GM12878 (cell line): ENCODE measurements around the gene INSRR. TPM values are rescaled to one million over a fixed set of nuclear protein-coding genes. Genes with fewer than 3 reads are reported as not detected.

Experiments
- ATAC-seq: fragments of 200-7000 bp; cut with Tn5 transposase; 3 replicates; pipeline ENCODE4 v1.9.1; 2020; ENCODE audit warnings: mild to moderate bottlenecking, moderate library complexity
- BruUV-seq: library from RNA; stranded (reverse); fragments of 400-500 nt; replicated peaks from 2 replicates; lab custom pipeline; 2021; lab: Mats Ljungman, UMichigan
- CTCF ChIA-PET: fragments of 300-600 bp; sonication (Branson Sonifier 250); formaldehyde crosslinking; extraction: SDS; loops from one replicate; lab custom pipeline; 2021; ENCODE audit warnings: inconsistent platforms; lab: Yijun Ruan, JAX
- POLR2A ChIA-PET: fragments of 350-600 bp; formaldehyde crosslinking; extraction: SDS; loops from one replicate; lab custom pipeline; 2021; ENCODE audit warnings: inconsistent platforms; lab: Charles Lee
- RAD21 ChIA-PET: fragments of 300-600 bp; sonication (Branson Sonifier 250); formaldehyde crosslinking; loops from one replicate; lab custom pipeline; 2023; ENCODE audit warnings: antibody characterized with exemption; ENCODE audit not compliant: unreplicated experiment; lab: Charles Lee
- SMC1A ChIA-PET: fragments of 300-600 bp; sonication (Branson Sonifier 250); formaldehyde crosslinking; loops from one replicate; lab custom pipeline; 2023; ENCODE audit not compliant: unreplicated experiment, uncharacterized antibody; lab: Charles Lee
- DNase-seq: peaks from one replicate; pipeline ENCODE4 v3.0.0-alpha.2; 2011; ENCODE audit warnings: low read depth, low spot score
- FAIRE-seq: peaks from 3 replicates; lab custom pipeline; 2011; peaks lifted over from hg19 to GRCh38; lab: Jason Lieb, UNC
- H2AFZ ChIP-seq: 2 replicates; pipeline ENCODE4 v1.6.0; 2011; ENCODE audit warnings: low read depth, low read length, control low read depth; ENCODE audit not compliant: control insufficient read depth
- H3K27ac ChIP-seq: 2 replicates; pipeline ENCODE4 v1.5.1; 2011; ENCODE audit warnings: control low read depth; ENCODE audit not compliant: control insufficient read depth, insufficient read depth
- H3K27me3 ChIP-seq, 2 experiments: replicated peaks in 1 of 2; 2 replicates each; pipeline versions ENCODE4 v1.6.0 to v1.6.1; 2011; ENCODE audit warnings: low read length in 1 of 2; ENCODE audit not compliant: control insufficient read depth in 2 of 2, insufficient read depth in 2 of 2
- H3K36me3 ChIP-seq, 2 experiments: 2 replicates each; pipeline ENCODE4 v1.5.1; 2011; ENCODE audit warnings: low read length in 1 of 2; ENCODE audit not compliant: control insufficient read depth in 2 of 2, insufficient read depth in 2 of 2
- H3K4me1 ChIP-seq: 2 replicates; pipeline ENCODE4 v1.6.1; 2011; ENCODE audit warnings: mild to moderate bottlenecking, low read length, moderate library complexity, mixed read lengths; ENCODE audit not compliant: control insufficient read depth, insufficient read depth
- H3K4me2 ChIP-seq: 2 replicates; pipeline ENCODE4 v1.6.0; 2011; ENCODE audit warnings: control low read depth; ENCODE audit not compliant: control insufficient read depth, insufficient read depth
- H3K4me3 ChIP-seq: fragments of 200-600 bp; sonication (generic); 2 replicates; pipeline ENCODE4 v1.5.1; 2016
- H3K79me2 ChIP-seq: 2 replicates; pipeline ENCODE4 v1.6.0; 2011; ENCODE audit warnings: low read length; ENCODE audit not compliant: control insufficient read depth, insufficient read depth
- H3K9ac ChIP-seq: 2 replicates; pipeline ENCODE4 v1.8.0; 2011; ENCODE audit warnings: low read length, control low read depth, mixed read lengths; ENCODE audit not compliant: control insufficient read depth, insufficient read depth
- H3K9me3 ChIP-seq: replicated peaks from 3 replicates; pipeline ENCODE4 v1.5.1; 2011; ENCODE audit warnings: mild to moderate bottlenecking, low read length; ENCODE audit not compliant: control insufficient read depth, insufficient read depth
- H4K20me1 ChIP-seq: 2 replicates; pipeline ENCODE4 v1.6.0; 2011; ENCODE audit not compliant: control insufficient read depth, insufficient read depth
- ASH2L ChIP-seq: fragments of 300-600, 200-600 bp; sonication (generic); IDR thresholded peaks from 2 replicates; pipeline ENCODE4 v1.6.1; 2017; ENCODE audit warnings: low read depth, mild to moderate bottlenecking, borderline replicate concordance
- BRCA1 ChIP-seq: IDR thresholded peaks from 2 replicates; pipeline ENCODE4 v1.6.1; 2011; ENCODE audit warnings: low read depth, low read length, improper control_type of control experiment
- EED ChIP-seq: sonication (generic); IDR thresholded peaks from 2 replicates; pipeline ENCODE4 v1.6.1; 2016; ENCODE audit warnings: antibody characterized with exemption, low read depth
- GABPA ChIP-seq: IDR thresholded peaks from 2 replicates; pipeline ENCODE4 v1.6.1; 2014; ENCODE audit warnings: antibody characterized with exemption, low read depth, mild to moderate bottlenecking, inconsistent platforms
- IKZF2 ChIP-seq, 2 experiments: fragments of 450-650 bp; IDR thresholded peaks; 2 replicates each; pipeline ENCODE4 v1.6.1; 2017; ENCODE audit warnings: mild to moderate bottlenecking in 2 of 2, moderate library complexity in 2 of 2
- JUND ChIP-seq: IDR thresholded peaks from 2 replicates; pipeline ENCODE4 v1.6.1; 2012; ENCODE audit warnings: low read depth, mild to moderate bottlenecking, low read length, improper control_type of control experiment, moderate library complexity
- MXI1 ChIP-seq: fragments of 150-350 bp; IDR thresholded peaks from 2 replicates; pipeline ENCODE4 v1.6.1; 2011; ENCODE audit warnings: low read depth, mild to moderate bottlenecking, inconsistent platforms, low read length, improper control_type of control experiment
- NFIC ChIP-seq: IDR thresholded peaks from 2 replicates; pipeline ENCODE4 v1.6.1; 2012; ENCODE audit warnings: low read depth, mild to moderate bottlenecking, inconsistent platforms, low read length, moderate library complexity
- RELA ChIP-seq: fragments of 450-650 bp; IDR thresholded peaks from 2 replicates; pipeline ENCODE4 v1.8.0; 2014; ENCODE audit warnings: borderline replicate concordance; ENCODE audit not compliant: partially characterized antibody
- SREBF2 ChIP-seq: IDR thresholded peaks from 2 replicates; pipeline ENCODE4 v1.6.1; 2012; ENCODE audit warnings: mild to moderate bottlenecking, low read length
- WGBS: methylation state at CpG from one replicate; pipeline ENCODE4 v1.1.6; 2016; ENCODE audit warnings: low lambda C conversion rate; ENCODE audit not compliant: insufficient replicate concordance, insufficient coverage; ENCODE audit errors: missing lambda C conversion rate; 5-methylcytosine and 5-hydroxymethylcytosine counted together
- in situ Hi-C: fragments of 300-500 bp; cut with MboI; formaldehyde crosslinking; loops from 9 replicates; pipeline ENCODE4 v1.14.3; 2018; ENCODE audit warnings: mixed read lengths
- intact Hi-C: fragments of 100-400 bp; cut with micrococcal nuclease; formaldehyde crosslinking; loops from one replicate; pipeline ENCODE4 v1.14.2; 2022; ENCODE audit not compliant: unreplicated experiment
- polyA plus RNA-seq, 11 experiments: library from polyadenylated mRNA; depleted of rRNA in 4 of 11; unstranded in 6 of 11; stranded (reverse) in 5 of 11; fragments of >200 nt; fragmentation: Nextera tagmentation in 4 of 11; fragmentation: Illumina TruSeq in 1 of 11; extraction: Ambion mirVana in 4 of 11; extraction: Trizol in 1 of 11; gene quantifications; 1 replicate in 1 of 11; 2 replicates in 10 of 11; pipeline versions ENCODE4 v1.2.1 to v1.2.3, GENCODE V29; 2011 to 2016; ENCODE audit warnings: inconsistent platforms in 2 of 11, missing spikeins in 2 of 11, low read depth in 1 of 11
- total RNA-seq, 4 experiments: library from RNA; depleted of rRNA in 3 of 4; stranded (reverse); fragments of >200 nt in 3 of 4; fragmentation: Illumina TruSeq in 1 of 4; extraction: Trizol in 1 of 4; gene quantifications; 2 replicates each; pipeline versions ENCODE4 v1.2.1 to v1.2.3, GENCODE V29; 2013 to 2021
- TF ChIP-seq, protein P1 (sequence below): IDR thresholded peaks from 2 replicates; pipeline ENCODE4 v1.6.1; 2011; ENCODE audit warnings: mild to moderate bottlenecking, low read depth, low read length, moderate library complexity; ENCODE audit not compliant: insufficient replicate concordance

Gene INSRR
- total and polyA plus RNA-seq, 10 of the 15 experiments (the other 5 are each of a cell fraction or from before 2014, with no cell fraction given) = 0.01 TPM; not detected in 9

DNA sequence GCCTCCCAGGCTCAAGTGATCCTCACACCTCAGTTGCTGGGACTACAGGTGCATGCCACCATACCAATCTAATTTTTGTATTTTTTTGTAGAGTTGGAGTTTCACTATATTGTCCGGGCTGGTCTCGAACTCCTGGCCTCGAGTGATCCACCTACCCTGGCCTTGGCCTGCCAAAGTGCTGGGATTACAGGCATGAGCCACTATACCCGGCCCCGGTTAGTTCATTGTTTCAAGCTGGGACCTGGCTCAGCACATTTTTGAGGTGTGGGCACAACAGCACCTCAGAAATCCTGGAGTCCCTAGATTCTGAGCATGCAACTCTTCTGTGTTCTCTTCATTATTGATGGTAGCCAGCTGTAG lies 63.6 kb downstream of the INSRR start:
- H3K9me3 ChIP-seq = no peaks in the 10 kb centered on the region
- ChIA-PET CTCF (interaction anchor here (1.0 to 13.1 kb wide), 13 partner anchors 10 to 106 kb away, joined by 3 to 206 read pairs (median 29); partner anchors contain the start of genes INSRR, ISG20L2, METTL25B and NTRK1), SMC1A (interaction anchor here (0.7 to 5.7 kb wide), 7 partner anchors 12 to 106 kb away, joined by 3 to 60 read pairs (median 4); partner anchors contain the start of genes INSRR, ISG20L2, METTL25B and NTRK1), POLR2A (interaction anchor here (0.7 to 0.8 kb wide), 2 partner anchors 67 to 69 kb away, joined by 3 to 5 read pairs; no protein-coding TSS in a partner anchor), RAD21 (interaction anchor here (6.1 to 11.9 kb wide), 2 partner anchors 65 to 68 kb away, joined by 42 to 115 read pairs; partner anchors contain the start of genes INSRR, ISG20L2, METTL25B and NTRK1)
- TF ChIP-seq NFIC = no peak
- TF ChIP-seq SREBF2 = no peak
- no peak for TF ChIP-seq RELA
- no peak for TF ChIP-seq GABPA
- TF ChIP-seq, protein P1, sequence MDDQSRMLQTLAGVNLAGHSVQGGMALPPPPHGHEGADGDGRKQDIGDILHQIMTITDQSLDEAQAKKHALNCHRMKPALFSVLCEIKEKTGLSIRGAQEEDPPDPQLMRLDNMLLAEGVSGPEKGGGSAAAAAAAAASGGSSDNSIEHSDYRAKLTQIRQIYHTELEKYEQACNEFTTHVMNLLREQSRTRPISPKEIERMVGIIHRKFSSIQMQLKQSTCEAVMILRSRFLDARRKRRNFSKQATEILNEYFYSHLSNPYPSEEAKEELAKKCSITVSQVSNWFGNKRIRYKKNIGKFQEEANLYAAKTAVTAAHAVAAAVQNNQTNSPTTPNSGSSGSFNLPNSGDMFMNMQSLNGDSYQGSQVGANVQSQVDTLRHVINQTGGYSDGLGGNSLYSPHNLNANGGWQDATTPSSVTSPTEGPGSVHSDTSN = no peak
- no peak for TF ChIP-seq IKZF2 (IDR thresholded peaks at IDR 0.05)
- no peak for TF ChIP-seq JUND
- TF ChIP-seq ASH2L = no peak
- TF ChIP-seq MXI1 = no peak
- TF ChIP-seq EED = no peak
- no peak for TF ChIP-seq BRCA1
- no peak overlapping the region for H3K4me3 ChIP-seq
- FAIRE-seq (no peak), ATAC-seq (no peak), DNase-seq (no peak)
- WGBS = 88% methylated on average over 5 of the region's 5 CpGs
- no peak overlapping the region for H3K4me2 ChIP-seq
- no peaks in the 10 kb centered on the region for H3K79me2 ChIP-seq
- no peaks in the 10 kb centered on the region for H3K27me3 ChIP-seq
- no TSS peak for BruUV-seq
- H3K4me1 ChIP-seq = peaks cover 17% of the 10 kb centered on the region
- no peak overlapping the region for H3K27ac ChIP-seq
- in situ Hi-C loops (no loop called here), intact Hi-C loops (loop anchor here (5.0 kb wide), 1 partner anchor 42 kb away; no protein-coding TSS in a partner anchor)
- no peak overlapping the region for H2AFZ ChIP-seq
- no peak overlapping the region for H3K9ac ChIP-seq
- no peaks in the 10 kb centered on the region for H4K20me1 ChIP-seq
- peaks cover 41 to 53% of the 10 kb centered on the region in 2 experiments for H3K36me3 ChIP-seq
